GM19455 (cell line): ENCODE data around the gene CYP46A1.
"Not testable (repeated sequence)": the region's sequence is repeated elsewhere in the genome, so short reads cannot be mapped to it uniquely, and the experiment has no call there.

Source experiments
- ATAC-seq: cut with Tn5 transposase; IDR thresholded peaks from one replicate; pipeline ENCODE4 v1.9.1; 2021; ENCODE audit not compliant: unreplicated experiment

Gene CYP46A1

GRCh38 chr14:99683619-99684409 lies at the start of gene CYP46A1:
TSS of gene CYP46A1 (plus strand) at chr14:99684298. CDS start at chr14:99684418, 120 bp downstream.
- ATAC-seq, result peak; percentile 90

- ATAC-seq, result no peak
These were observed 49.7 kb upstream of the CYP46A1 start for GRCh38 chr14:99634443-99634842.

- ATAC-seq, result no peak
These were observed 49.0 kb upstream of the CYP46A1 start for GRCh38 chr14:99635116-99635515.

- ATAC-seq, result no peak
These were observed 47.6 kb upstream of the CYP46A1 start for GRCh38 chr14:99636487-99636886.

GRCh38 chr14:99637624-99638023 lies 46.5 kb upstream of the CYP46A1 start:
- ATAC-seq, result no peak

- not testable (repeated sequence) for ATAC-seq
These were observed 41.3 kb upstream of the CYP46A1 start for GRCh38 chr14:99642771-99643170.

GRCh38 chr14:99643343-99643742 lies 40.8 kb upstream of the CYP46A1 start:
- no peak for ATAC-seq

GRCh38 chr14:99644035-99644587 lies 40.0 kb upstream of the CYP46A1 start:
- ATAC-seq, result no peak

GRCh38 chr14:99644723-99645544 lies 39.2 kb upstream of the CYP46A1 start, which contains the start of gene HHIPL1:
TSS of gene HHIPL1 (plus strand) at chr14:99645129. CDS start at chr14:99645208, 79 bp downstream.
- no peak for ATAC-seq

- ATAC-seq, result no peak
These were observed 38.3 kb upstream of the CYP46A1 start for GRCh38 chr14:99645545-99646505.

- no peak for ATAC-seq
These were observed 36.7 kb upstream of the CYP46A1 start for GRCh38 chr14:99647411-99647810.

GRCh38 chr14:99648027-99648784 lies 35.9 kb upstream of the CYP46A1 start:
- ATAC-seq, result no peak

GRCh38 chr14:99649219-99649618 lies 34.9 kb upstream of the CYP46A1 start:
- ATAC-seq, result no peak

GRCh38 chr14:99649643-99650042 lies 34.5 kb upstream of the CYP46A1 start:
- no peak for ATAC-seq

GRCh38 chr14:99650189-99650588 lies 33.9 kb upstream of the CYP46A1 start:
- no peak for ATAC-seq

- no peak for ATAC-seq
These were observed 31.9 kb upstream of the CYP46A1 start for GRCh38 chr14:99651953-99652746.

- ATAC-seq, result no peak
These were observed 29.7 kb upstream of the CYP46A1 start for GRCh38 chr14:99654235-99654985.

GRCh38 chr14:99655521-99655920 lies 28.6 kb upstream of the CYP46A1 start:
- no peak for ATAC-seq
